ENCODE results near the gene GPR153. TPM values are rescaled to one million over a fixed set of nuclear protein-coding genes. Genes with fewer than 3 reads are reported as not detected.

GPR153 gene
- total and polyA plus RNA-seq, 2 of the 8 experiments (the other 6 are each of a cell fraction or from before 2014, with no cell fraction given) = 5.7 to 8.1 TPM

GRCh38 chr1:6269720-6270400, 9.0 kb upstream of the GPR153 start (continued):
- no peak for TF ChIP-seq EP300 (IDR thresholded peaks at IDR 0.05; ENCODE audit: borderline replicate concordance in 1 of 2, low read depth in 2 of 2, low read length in 2 of 2)
- TF ChIP-seq GABPA (IDR thresholded peaks at IDR 0.05; ENCODE audit: borderline replicate concordance, insufficient read depth, low read length) = no peak
- no peak for TF ChIP-seq MAFK (IDR thresholded peaks at IDR 0.05; ENCODE audit: low read depth, low read length)
- TF ChIP-seq EZH2 (IDR thresholded peaks at IDR 0.05; ENCODE audit: low read depth, low read length, severe bottlenecking) = no peak
- TF ChIP-seq KDM1A (IDR thresholded peaks at IDR 0.05; ENCODE audit: borderline replicate concordance, low read length) = no peak
- no peak for TF ChIP-seq CBX5 (IDR thresholded peaks at IDR 0.05; ENCODE audit: low read depth, low read length)
- TF ChIP-seq NRF1 (IDR thresholded peaks at IDR 0.05; ENCODE audit: low read depth, low read length) = no peak
- TF ChIP-seq TEAD4 (IDR thresholded peaks at IDR 0.05; ENCODE audit: low read depth, low read length) = no peak
- TF ChIP-seq BACH1 (IDR thresholded peaks at IDR 0.05; ENCODE audit: low read length) = no peak

All from H1 (cell line).